ENCODE results near the gene MYO1B.

GRCh38 chr2:191417746-191418145 lies 172.5 kb downstream of the MYO1B start:
- TF ChIP-seq, protein P1, sequence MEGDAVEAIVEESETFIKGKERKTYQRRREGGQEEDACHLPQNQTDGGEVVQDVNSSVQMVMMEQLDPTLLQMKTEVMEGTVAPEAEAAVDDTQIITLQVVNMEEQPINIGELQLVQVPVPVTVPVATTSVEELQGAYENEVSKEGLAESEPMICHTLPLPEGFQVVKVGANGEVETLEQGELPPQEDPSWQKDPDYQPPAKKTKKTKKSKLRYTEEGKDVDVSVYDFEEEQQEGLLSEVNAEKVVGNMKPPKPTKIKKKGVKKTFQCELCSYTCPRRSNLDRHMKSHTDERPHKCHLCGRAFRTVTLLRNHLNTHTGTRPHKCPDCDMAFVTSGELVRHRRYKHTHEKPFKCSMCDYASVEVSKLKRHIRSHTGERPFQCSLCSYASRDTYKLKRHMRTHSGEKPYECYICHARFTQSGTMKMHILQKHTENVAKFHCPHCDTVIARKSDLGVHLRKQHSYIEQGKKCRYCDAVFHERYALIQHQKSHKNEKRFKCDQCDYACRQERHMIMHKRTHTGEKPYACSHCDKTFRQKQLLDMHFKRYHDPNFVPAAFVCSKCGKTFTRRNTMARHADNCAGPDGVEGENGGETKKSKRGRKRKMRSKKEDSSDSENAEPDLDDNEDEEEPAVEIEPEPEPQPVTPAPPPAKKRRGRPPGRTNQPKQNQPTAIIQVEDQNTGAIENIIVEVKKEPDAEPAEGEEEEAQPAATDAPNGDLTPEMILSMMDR (IDR thresholded peaks at IDR 0.05), result no peak
- no peak for TF ChIP-seq TEAD4 (CRISPR knock-in tag; IDR thresholded peaks at IDR 0.05)
- no peak for TF ChIP-seq ZNF121 (CRISPR knock-in tag; IDR thresholded peaks at IDR 0.05)
- TF ChIP-seq, protein P2, sequence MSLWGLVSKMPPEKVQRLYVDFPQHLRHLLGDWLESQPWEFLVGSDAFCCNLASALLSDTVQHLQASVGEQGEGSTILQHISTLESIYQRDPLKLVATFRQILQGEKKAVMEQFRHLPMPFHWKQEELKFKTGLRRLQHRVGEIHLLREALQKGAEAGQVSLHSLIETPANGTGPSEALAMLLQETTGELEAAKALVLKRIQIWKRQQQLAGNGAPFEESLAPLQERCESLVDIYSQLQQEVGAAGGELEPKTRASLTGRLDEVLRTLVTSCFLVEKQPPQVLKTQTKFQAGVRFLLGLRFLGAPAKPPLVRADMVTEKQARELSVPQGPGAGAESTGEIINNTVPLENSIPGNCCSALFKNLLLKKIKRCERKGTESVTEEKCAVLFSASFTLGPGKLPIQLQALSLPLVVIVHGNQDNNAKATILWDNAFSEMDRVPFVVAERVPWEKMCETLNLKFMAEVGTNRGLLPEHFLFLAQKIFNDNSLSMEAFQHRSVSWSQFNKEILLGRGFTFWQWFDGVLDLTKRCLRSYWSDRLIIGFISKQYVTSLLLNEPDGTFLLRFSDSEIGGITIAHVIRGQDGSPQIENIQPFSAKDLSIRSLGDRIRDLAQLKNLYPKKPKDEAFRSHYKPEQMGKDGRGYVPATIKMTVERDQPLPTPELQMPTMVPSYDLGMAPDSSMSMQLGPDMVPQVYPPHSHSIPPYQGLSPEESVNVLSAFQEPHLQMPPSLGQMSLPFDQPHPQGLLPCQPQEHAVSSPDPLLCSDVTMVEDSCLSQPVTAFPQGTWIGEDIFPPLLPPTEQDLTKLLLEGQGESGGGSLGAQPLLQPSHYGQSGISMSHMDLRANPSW (CRISPR knock-in tag; conservative IDR thresholded peaks at IDR 0.05; ENCODE audit: low read depth), result no peak
- TF ChIP-seq E2F1 (CRISPR knock-in tag; IDR thresholded peaks at IDR 0.05), result no peak
- no peak for TF ChIP-seq ERG (CRISPR knock-in tag; IDR thresholded peaks at IDR 0.05)
- no peak for TF ChIP-seq FOXK1 (CRISPR knock-in tag; IDR thresholded peaks at IDR 0.05)
- TF ChIP-seq ZNF416 (CRISPR knock-in tag; IDR thresholded peaks at IDR 0.05), result no peak
- TF ChIP-seq, protein P3, sequence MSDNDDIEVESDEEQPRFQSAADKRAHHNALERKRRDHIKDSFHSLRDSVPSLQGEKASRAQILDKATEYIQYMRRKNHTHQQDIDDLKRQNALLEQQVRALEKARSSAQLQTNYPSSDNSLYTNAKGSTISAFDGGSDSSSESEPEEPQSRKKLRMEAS (CRISPR knock-in tag; IDR thresholded peaks at IDR 0.05), result no peak
- TF ChIP-seq, protein P4, sequence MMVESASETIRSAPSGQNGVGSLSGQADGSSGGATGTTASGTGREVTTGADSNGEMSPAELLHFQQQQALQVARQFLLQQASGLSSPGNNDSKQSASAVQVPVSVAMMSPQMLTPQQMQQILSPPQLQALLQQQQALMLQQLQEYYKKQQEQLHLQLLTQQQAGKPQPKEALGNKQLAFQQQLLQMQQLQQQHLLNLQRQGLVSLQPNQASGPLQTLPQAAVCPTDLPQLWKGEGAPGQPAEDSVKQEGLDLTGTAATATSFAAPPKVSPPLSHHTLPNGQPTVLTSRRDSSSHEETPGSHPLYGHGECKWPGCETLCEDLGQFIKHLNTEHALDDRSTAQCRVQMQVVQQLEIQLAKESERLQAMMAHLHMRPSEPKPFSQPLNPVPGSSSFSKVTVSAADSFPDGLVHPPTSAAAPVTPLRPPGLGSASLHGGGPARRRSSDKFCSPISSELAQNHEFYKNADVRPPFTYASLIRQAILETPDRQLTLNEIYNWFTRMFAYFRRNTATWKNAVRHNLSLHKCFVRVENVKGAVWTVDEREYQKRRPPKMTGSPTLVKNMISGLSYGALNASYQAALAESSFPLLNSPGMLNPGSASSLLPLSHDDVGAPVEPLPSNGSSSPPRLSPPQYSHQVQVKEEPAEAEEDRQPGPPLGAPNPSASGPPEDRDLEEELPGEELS (CRISPR knock-in tag; IDR thresholded peaks at IDR 0.05), result no peak
- TF ChIP-seq USF1 (CRISPR knock-in tag; IDR thresholded peaks at IDR 0.05), result no peak
- TF ChIP-seq CBFB (CRISPR knock-in tag; IDR thresholded peaks at IDR 0.05; ENCODE audit: low read depth), result no peak
